Measurements from ENCODE around the gene ELAVL4. TPM values are rescaled to one million over a fixed set of nuclear protein-coding genes. Genes with fewer than 3 reads are reported as not detected.

Gene ELAVL4
- total and polyA plus RNA-seq, 2 experiments from 2014 or later: not detected

- Histone ChIP-seq H3K36me3 (no peaks in the 10 kb centered on the region), H3K27ac (no peak overlapping the region), H3K4me3 (no peak overlapping the region), H3K9me3 (ENCODE audit: low read depth) (no peaks in the 10 kb centered on the region), H3K27me3 (no peaks in the 10 kb centered on the region), H3K4me1 (ENCODE audit: low read depth) (no peaks in the 10 kb centered on the region)
- no peak for TF ChIP-seq CTCF (IDR thresholded peaks at IDR 0.05; ENCODE audit: low read depth, low read length)
- no peak for DNase-seq (ENCODE audit: low read depth in 1 of 2, low spot score in 1 of 2)
Observed at GRCh38 chr1:50106095-50106761, 2.5 kb upstream of the ELAVL4 start.

GRCh38 chr1:50109116-50109515 lies 396 bp downstream of the ELAVL4 start:
- Histone ChIP-seq H3K4me3 (no peak overlapping the region), H3K36me3 (no peaks in the 10 kb centered on the region), H3K27ac (no peak overlapping the region), H3K27me3 (no peaks in the 10 kb centered on the region), H3K9me3 (ENCODE audit: low read depth) (no peaks in the 10 kb centered on the region), H3K4me1 (ENCODE audit: low read depth) (no peaks in the 10 kb centered on the region)
- no peak for TF ChIP-seq CTCF (IDR thresholded peaks at IDR 0.05; ENCODE audit: low read depth, low read length)
- DNase-seq (ENCODE audit: low read depth in 1 of 2, low spot score in 1 of 2): no peak

GRCh38 chr1:50109647-50110075 lies 941 bp downstream of the ELAVL4 start:
- Histone ChIP-seq H3K27me3 (no peaks in the 10 kb centered on the region), H3K36me3 (no peaks in the 10 kb centered on the region), H3K4me3 (no peak overlapping the region), H3K9me3 (ENCODE audit: low read depth) (no peaks in the 10 kb centered on the region), H3K27ac (no peak overlapping the region), H3K4me1 (ENCODE audit: low read depth) (no peaks in the 10 kb centered on the region)
- no peak for TF ChIP-seq CTCF (IDR thresholded peaks at IDR 0.05; ENCODE audit: low read depth, low read length)
- peak in 1 of 2 donors; percentile 1 for DNase-seq (ENCODE audit: low read depth in 1 of 2, low spot score in 1 of 2)

- Histone ChIP-seq H3K27ac (no peak overlapping the region), H3K9me3 (ENCODE audit: low read depth) (no peaks in the 10 kb centered on the region), H3K4me3 (no peak overlapping the region), H3K4me1 (ENCODE audit: low read depth) (no peaks in the 10 kb centered on the region), H3K36me3 (no peaks in the 10 kb centered on the region), H3K27me3 (no peaks in the 10 kb centered on the region)
- no peak for DNase-seq (ENCODE audit: low read depth in 1 of 2, low spot score in 1 of 2)
- TF ChIP-seq CTCF (IDR thresholded peaks at IDR 0.05; ENCODE audit: low read depth, low read length): no peak
Observed at GRCh38 chr1:50110151-50110550, 1.4 kb downstream of the ELAVL4 start.

- Histone ChIP-seq H3K9me3 (ENCODE audit: low read depth) (no peaks in the 10 kb centered on the region), H3K27me3 (no peaks in the 10 kb centered on the region), H3K4me3 (no peak overlapping the region), H3K4me1 (ENCODE audit: low read depth) (no peaks in the 10 kb centered on the region), H3K36me3 (no peaks in the 10 kb centered on the region), H3K27ac (no peak overlapping the region)
- no peak for DNase-seq (ENCODE audit: low read depth in 1 of 2, low spot score in 1 of 2)
- no peak for TF ChIP-seq CTCF (IDR thresholded peaks at IDR 0.05; ENCODE audit: low read depth, low read length)
Observed at GRCh38 chr1:50110656-50111055, 1.9 kb downstream of the ELAVL4 start.
